BE2C (cell line): ENCODE results near the gene LRRC61.
"Not testable (repeated sequence)": the region's sequence is repeated elsewhere in the genome, so short reads cannot be mapped to it uniquely, and the experiment has no call there.

Experiments used
- DNase-seq: peaks from one replicate; pipeline ENCODE4 v3.0.0-alpha.2; 2020
- H3K27me3 ChIP-seq: fragments of 250-450 bp; sonication (Bioruptor Pico); 2 replicates; pipeline ENCODE4 v1.5.1; 2020; ENCODE audit warnings: mild to moderate bottlenecking
- H3K36me3 ChIP-seq: fragments of 250-450 bp; sonication (Bioruptor Pico); 2 replicates; pipeline ENCODE4 v1.5.1; 2020; ENCODE audit warnings: mild to moderate bottlenecking
- H3K4me1 ChIP-seq: fragments of 250-450 bp; sonication (Bioruptor Pico); 2 replicates; pipeline ENCODE4 v1.5.1; 2020
- H3K4me3 ChIP-seq: 2 replicates; pipeline ENCODE4 v1.5.1; 2011; ENCODE audit warnings: low read depth, low read length
- H3K9me3 ChIP-seq: fragments of 250-450 bp; sonication (Bioruptor Pico); 2 replicates; pipeline ENCODE4 v1.5.1; 2020
- CTCF ChIP-seq: IDR thresholded peaks from 2 replicates; pipeline ENCODE4 v1.5.1; 2012; ENCODE audit warnings: mild to moderate bottlenecking, low read depth, low read length

LRRC61 gene

DNA sequence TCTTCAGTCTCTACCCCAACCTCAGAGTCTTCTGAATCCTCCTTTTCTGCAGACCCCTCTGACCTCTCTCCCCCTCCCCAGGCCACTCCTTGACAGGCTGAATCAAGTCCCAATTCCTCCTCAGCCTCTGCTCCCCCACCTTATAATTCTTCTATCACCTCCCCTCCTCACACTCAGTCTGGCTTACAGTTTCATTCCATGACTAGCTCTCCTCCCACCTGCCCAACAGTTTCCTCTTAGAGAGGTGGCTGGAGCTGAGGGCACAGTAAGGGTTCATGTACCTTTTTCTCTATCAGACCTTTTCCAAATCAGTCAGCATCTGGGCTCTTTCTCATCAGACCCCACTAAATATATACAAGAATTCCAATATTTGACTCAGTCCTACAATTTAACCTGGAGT lies 14.6 kb upstream of the LRRC61 start:
- no peak for TF ChIP-seq CTCF
- H3K4me3 ChIP-seq: no peak overlapping the region
- DNase-seq: no peak
- no peaks in the 10 kb centered on the region for H3K9me3 ChIP-seq
- H3K36me3 ChIP-seq: no peaks in the 10 kb centered on the region
- no peaks in the 10 kb centered on the region for H3K27me3 ChIP-seq
- H3K4me1 ChIP-seq: no peaks in the 10 kb centered on the region

DNA sequence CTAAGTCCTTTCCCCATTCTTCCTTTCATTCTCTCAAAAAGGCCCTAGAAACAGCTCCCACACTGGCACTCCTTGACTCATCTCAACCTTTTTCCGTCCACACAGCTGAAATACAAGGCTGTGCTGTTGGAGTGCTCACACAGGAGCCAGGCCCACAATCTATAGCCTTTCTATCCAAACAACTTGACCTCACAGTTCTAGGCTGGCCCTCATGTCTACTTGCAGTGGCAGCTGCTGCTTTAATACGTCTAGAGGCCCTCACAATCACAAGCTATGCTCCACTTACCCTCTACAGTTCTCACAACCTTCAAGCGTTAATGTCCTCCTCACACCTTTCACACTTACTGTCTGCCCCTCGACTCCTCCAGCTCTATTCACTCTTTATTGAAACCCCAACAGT lies 12.0 kb upstream of the LRRC61 start:
- H3K4me3 ChIP-seq: no peak overlapping the region
- no peaks in the 10 kb centered on the region for H3K9me3 ChIP-seq
- TF ChIP-seq CTCF: no peak
- no peaks in the 10 kb centered on the region for H3K4me1 ChIP-seq
- no peak for DNase-seq
- H3K36me3 ChIP-seq: no peaks in the 10 kb centered on the region
- no peaks in the 10 kb centered on the region for H3K27me3 ChIP-seq

GRCh38 chr7:150311711-150312110 lies 11.4 kb upstream of the LRRC61 start:
- TF ChIP-seq CTCF: no peak
- H3K9me3 ChIP-seq: no peaks in the 10 kb centered on the region
- DNase-seq: no peak
- no peaks in the 10 kb centered on the region for H3K4me1 ChIP-seq
- no peaks in the 10 kb centered on the region for H3K27me3 ChIP-seq
- H3K4me3 ChIP-seq: no peak overlapping the region
- no peaks in the 10 kb centered on the region for H3K36me3 ChIP-seq

DNA sequence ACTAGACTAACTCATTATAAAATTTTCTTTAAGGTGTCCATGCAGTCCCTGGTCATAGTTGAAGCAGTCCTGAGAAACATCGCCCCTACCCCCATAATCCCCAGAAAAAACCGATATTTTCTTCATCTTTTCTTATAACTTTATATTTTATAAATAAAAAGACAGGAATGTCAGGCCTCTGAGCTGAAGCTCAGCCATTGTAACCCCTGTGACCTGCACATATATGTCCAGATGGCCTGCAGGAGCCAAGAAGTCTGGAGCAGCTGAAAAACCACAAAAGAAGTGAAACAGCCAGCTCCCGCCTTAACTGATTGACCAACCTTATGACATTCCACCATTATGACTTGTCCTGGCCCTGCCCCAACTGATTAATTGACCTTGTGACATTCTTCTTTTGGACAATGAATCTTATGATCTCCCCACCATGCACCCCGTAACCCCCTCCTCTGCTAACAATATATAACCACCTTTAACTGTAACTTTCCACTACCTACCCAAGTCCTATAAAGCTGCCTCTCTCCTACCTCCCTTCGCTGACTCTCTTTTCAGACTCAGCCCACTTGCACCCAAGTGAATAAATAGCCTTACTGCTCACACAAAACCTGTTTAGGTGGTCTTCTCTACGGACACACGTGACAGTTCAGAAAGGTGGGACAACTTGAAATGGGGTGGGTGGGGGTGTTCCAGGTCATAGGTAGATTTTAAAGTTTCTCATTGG lies 10.3 kb upstream of the LRRC61 start:
- H3K27me3 ChIP-seq, H3K36me3 ChIP-seq, DNase-seq, H3K4me3 ChIP-seq, H3K4me1 ChIP-seq, H3K9me3 ChIP-seq: not testable (repeated sequence)

DNA sequence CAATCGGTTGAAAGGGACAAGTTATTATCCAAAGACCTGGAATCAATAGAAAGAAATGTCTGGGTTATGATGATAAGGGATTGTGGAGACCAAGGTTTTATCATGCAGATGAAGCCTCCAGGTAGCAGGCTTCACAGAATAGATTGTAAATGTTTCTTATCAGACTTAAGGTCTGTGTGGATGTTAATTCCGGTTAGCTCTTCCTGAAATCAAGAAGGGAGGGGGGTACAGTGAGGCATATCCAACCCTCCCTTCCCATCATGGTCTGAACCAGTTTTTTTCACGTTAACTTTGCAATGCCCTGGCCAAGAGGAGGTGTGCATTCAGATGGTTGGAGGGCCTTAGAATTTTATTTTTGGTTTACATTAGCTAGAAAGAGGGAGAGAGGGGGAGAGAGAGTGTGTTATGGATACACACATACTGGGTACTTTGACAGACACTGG lies 9.8 kb upstream of the LRRC61 start:
- no peaks in the 10 kb centered on the region for H3K4me1 ChIP-seq
- no peak for TF ChIP-seq CTCF
- H3K36me3 ChIP-seq: no peaks in the 10 kb centered on the region
- no peak for DNase-seq
- H3K4me3 ChIP-seq: no peak overlapping the region
- H3K27me3 ChIP-seq: no peaks in the 10 kb centered on the region
- no peaks in the 10 kb centered on the region for H3K9me3 ChIP-seq

DNA sequence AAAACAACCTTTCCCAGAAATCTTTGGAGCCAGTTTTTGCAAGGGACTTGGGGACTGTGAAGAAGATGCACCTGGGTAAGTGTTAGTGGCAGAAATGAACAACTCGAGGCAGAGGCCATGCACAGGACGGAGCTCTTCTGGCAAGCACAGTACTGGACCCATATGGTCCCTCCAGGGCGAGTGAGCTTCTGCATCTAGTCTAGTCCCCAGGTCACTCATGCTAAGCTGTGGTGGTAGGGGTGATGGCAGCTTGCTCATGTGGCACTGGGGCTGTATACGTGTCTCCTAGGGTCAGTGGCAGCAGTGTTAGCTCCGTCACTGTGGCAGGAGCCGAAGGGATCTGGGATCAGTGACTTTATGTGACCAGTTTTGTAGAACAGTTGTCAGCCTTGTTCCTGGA lies 9.3 kb upstream of the LRRC61 start:
- Histone ChIP-seq H3K27me3 (no peaks in the 10 kb centered on the region), H3K4me1 (no peaks in the 10 kb centered on the region), H3K9me3 (no peaks in the 10 kb centered on the region), H3K4me3 (no peak overlapping the region), H3K36me3 (no peaks in the 10 kb centered on the region)
- DNase-seq: no peak
- TF ChIP-seq CTCF: no peak
